Neural cell (in vitro differentiated cells): Measurements from ENCODE around the gene JMJD8.

ENCODE experiments used
- CTCF ChIP-seq: fragments of 450-650 bp; IDR thresholded peaks from 2 replicates; pipeline ENCODE4 v1.5.1; 2014; ENCODE audit warnings: antibody characterized with exemption, mild to moderate bottlenecking, moderate library complexity; ENCODE audit not compliant: poor library complexity, severe bottlenecking
- EP300 ChIP-seq: fragments of 450-650 bp; conservative IDR thresholded peaks from 2 replicates; pipeline ENCODE4 v1.6.1; 2014; ENCODE audit warnings: antibody characterized with exemption, mild to moderate bottlenecking, moderate library complexity; ENCODE audit not compliant: poor library complexity, severe bottlenecking
- EZH2 ChIP-seq: fragments of 200-600, 300-800 bp; shearing (Covaris generic), sonication (generic); IDR thresholded peaks from 2 replicates; pipeline ENCODE4 v1.6.1; 2014; ENCODE audit warnings: antibody characterized with exemption, low read length, borderline replicate concordance, mild to moderate bottlenecking; ENCODE audit not compliant: insufficient read depth, poor library complexity, severe bottlenecking
- MXI1 ChIP-seq: fragments of 450-650 bp; conservative IDR thresholded peaks from 2 replicates; pipeline ENCODE4 v1.6.1; 2014; ENCODE audit warnings: antibody characterized with exemption, mild to moderate bottlenecking; ENCODE audit not compliant: poor library complexity, severe bottlenecking
- POLR2AphosphoS5 ChIP-seq: IDR thresholded peaks from 2 replicates; pipeline ENCODE4 v1.6.1; 2012
- RAD21 ChIP-seq: fragments of 450-650 bp; conservative IDR thresholded peaks from 2 replicates; pipeline ENCODE4 v1.6.1; 2014; ENCODE audit warnings: antibody characterized with exemption, mild to moderate bottlenecking, moderate library complexity
- REST ChIP-seq: IDR thresholded peaks from 2 replicates; pipeline ENCODE4 v1.6.1; 2012; ENCODE audit warnings: borderline replicate concordance
- SMC3 ChIP-seq: fragments of 450-650 bp; conservative IDR thresholded peaks from 2 replicates; pipeline ENCODE4 v1.6.1; 2014; ENCODE audit warnings: antibody characterized with exemption, mild to moderate bottlenecking, moderate library complexity; ENCODE audit not compliant: poor library complexity
- TAF1 ChIP-seq: IDR thresholded peaks from 2 replicates; pipeline ENCODE4 v1.6.1; 2012; ENCODE audit warnings: low read depth

GRCh38 chr16:695355-696089, 11.4 kb upstream of the JMJD8 start:
- TF ChIP-seq CTCF (no peak), EZH2 (no peak), POLR2AphosphoS5 (no peak), TAF1 (no peak), RAD21 (no peak), EP300 (no peak), REST (no peak), SMC3 (no peak), MXI1 (no peak)
